Activated CD4-positive, alpha-beta T cell treated with anti-CD3 and anti-CD28 coated beads, Interleukin-2, amount 10 ng/mL, durations not matched to agents 24 days and 14 days (primary cell): ENCODE data around the gene ACOT7. TPM values are rescaled to one million over a fixed set of nuclear protein-coding genes. Genes with fewer than 3 reads are reported as not detected.

Source experiments
- DNase-seq: peaks from one replicate; pipeline ENCODE4 v3.0.0; 2022
- H3K27ac Mint-ChIP-seq: one replicate; pipeline ENCODE4 v1.8.0; 2022; ENCODE audit warnings: mild to moderate bottlenecking, mixed read lengths
- H3K27me3 Mint-ChIP-seq: one replicate; pipeline ENCODE4 v1.8.0; 2022; ENCODE audit warnings: mixed read lengths
- H3K36me3 Mint-ChIP-seq: one replicate; pipeline ENCODE4 v1.8.0; 2022; ENCODE audit warnings: low read depth, mild to moderate bottlenecking, mixed read lengths
- H3K4me1 Mint-ChIP-seq: one replicate; pipeline ENCODE4 v1.8.0; 2021; ENCODE audit warnings: mixed read lengths
- H3K4me3 Mint-ChIP-seq: one replicate; pipeline ENCODE4 v1.8.0; 2022; ENCODE audit warnings: mild to moderate bottlenecking, moderate library complexity, mixed read lengths
- H3K9me3 Mint-ChIP-seq: one replicate; pipeline ENCODE4 v1.8.0; 2021; ENCODE audit warnings: mixed read lengths
- intact Hi-C: fragments of 100-400 bp; cut with micrococcal nuclease; formaldehyde crosslinking; loops from one replicate; pipeline ENCODE4 v1.15.1; 2023
- total RNA-seq: library from RNA; stranded (reverse); gene quantifications from 2 replicates; pipeline ENCODE4 v1.2.3, GENCODE V29; 2022

Gene ACOT7
- total RNA-seq, 1 donor from 2014 or later = 133 TPM

- H3K36me3 Mint-ChIP-seq = peaks cover 2% of the 10 kb centered on the region
- no peaks in the 10 kb centered on the region for H3K27me3 Mint-ChIP-seq
- intact Hi-C loops = no loop called here
- no peaks in the 10 kb centered on the region for H3K9me3 Mint-ChIP-seq
- H3K27ac Mint-ChIP-seq = peak overlapping the region; percentile 94
- peak; percentile 73 for DNase-seq
- H3K4me1 Mint-ChIP-seq = peaks cover 32% of the 10 kb centered on the region
- H3K4me3 Mint-ChIP-seq = peak overlapping the region; percentile 80
Measured at GRCh38 chr1:6358144-6358624, 35.4 kb downstream of the ACOT7 start.

GRCh38 chr1:6357243-6357936 lies 36.2 kb downstream of the ACOT7 start:
- intact Hi-C loops = no loop called here
- Mint-ChIP-seq H3K4me1 (peaks cover 30% of the 10 kb centered on the region), H3K27ac (peak overlapping the region; percentile 94), H3K36me3 (no peaks in the 10 kb centered on the region), H3K9me3 (no peaks in the 10 kb centered on the region), H3K4me3 (no peak overlapping the region), H3K27me3 (no peaks in the 10 kb centered on the region)
- DNase-seq = no peak

GRCh38 chr1:6355621-6356020 lies 37.9 kb downstream of the ACOT7 start:
- H3K36me3 Mint-ChIP-seq = no peaks in the 10 kb centered on the region
- intact Hi-C loops = no loop called here
- no peak for DNase-seq
- no peaks in the 10 kb centered on the region for H3K9me3 Mint-ChIP-seq
- H3K27me3 Mint-ChIP-seq = no peaks in the 10 kb centered on the region
- H3K4me3 Mint-ChIP-seq = no peak overlapping the region
- no peak overlapping the region for H3K27ac Mint-ChIP-seq
- H3K4me1 Mint-ChIP-seq = peaks cover 29% of the 10 kb centered on the region

- no peak for DNase-seq
- Mint-ChIP-seq H3K27me3 (no peaks in the 10 kb centered on the region), H3K4me1 (peaks cover 24% of the 10 kb centered on the region), H3K36me3 (no peaks in the 10 kb centered on the region), H3K4me3 (no peak overlapping the region), H3K27ac (no peak overlapping the region), H3K9me3 (no peaks in the 10 kb centered on the region)
- intact Hi-C loops = no loop called here
Measured at GRCh38 chr1:6354659-6355317, 38.8 kb downstream of the ACOT7 start.

GRCh38 chr1:6353955-6354658 lies 39.5 kb downstream of the ACOT7 start:
- no peak overlapping the region for H3K27ac Mint-ChIP-seq
- peaks cover 23% of the 10 kb centered on the region for H3K4me1 Mint-ChIP-seq

GRCh38 chr1:6353619-6353954 lies 40.0 kb downstream of the ACOT7 start:
- H3K4me1 Mint-ChIP-seq = peaks cover 22% of the 10 kb centered on the region
- H3K36me3 Mint-ChIP-seq = peaks cover 2% of the 10 kb centered on the region
- H3K9me3 Mint-ChIP-seq = no peaks in the 10 kb centered on the region
- H3K4me3 Mint-ChIP-seq = no peak overlapping the region
- intact Hi-C loops = no loop called here
- no peaks in the 10 kb centered on the region for H3K27me3 Mint-ChIP-seq
- no peak for DNase-seq
- H3K27ac Mint-ChIP-seq = no peak overlapping the region

More at GRCh38 chr1:6353955-6354658, 39.5 kb downstream of the ACOT7 start:
- Mint-ChIP-seq H3K4me3 (no peak overlapping the region), H3K9me3 (no peaks in the 10 kb centered on the region), H3K36me3 (peaks cover 2% of the 10 kb centered on the region), H3K27me3 (no peaks in the 10 kb centered on the region)
- intact Hi-C loops = no loop called here
- DNase-seq = no peak

- Mint-ChIP-seq H3K36me3 (peaks cover 2% of the 10 kb centered on the region), H3K4me3 (no peak overlapping the region), H3K27me3 (no peaks in the 10 kb centered on the region), H3K9me3 (no peaks in the 10 kb centered on the region), H3K27ac (no peak overlapping the region), H3K4me1 (peaks cover 24% of the 10 kb centered on the region)
- DNase-seq = no peak
- intact Hi-C loops = no loop called here
Measured at GRCh38 chr1:6352138-6352563, 41.4 kb downstream of the ACOT7 start.

- Mint-ChIP-seq H3K27me3 (no peaks in the 10 kb centered on the region), H3K9me3 (no peaks in the 10 kb centered on the region), H3K4me3 (no peak overlapping the region), H3K36me3 (peaks cover 2% of the 10 kb centered on the region), H3K4me1 (peaks cover 24% of the 10 kb centered on the region), H3K27ac (no peak overlapping the region)
- no peak for DNase-seq
- intact Hi-C loops = no loop called here
Measured at GRCh38 chr1:6351480-6352137, 42.0 kb downstream of the ACOT7 start.

GRCh38 chr1:6350416-6351088 lies 43.0 kb downstream of the ACOT7 start:
- Mint-ChIP-seq H3K4me1 (peaks cover 24% of the 10 kb centered on the region), H3K27ac (no peak overlapping the region), H3K9me3 (no peaks in the 10 kb centered on the region), H3K4me3 (no peak overlapping the region), H3K27me3 (no peaks in the 10 kb centered on the region), H3K36me3 (peaks cover 3% of the 10 kb centered on the region)
- no peak for DNase-seq
- intact Hi-C loops = no loop called here

- Mint-ChIP-seq H3K27ac (peak overlapping the region; percentile 60), H3K36me3 (peaks cover 3% of the 10 kb centered on the region), H3K27me3 (no peaks in the 10 kb centered on the region), H3K4me3 (no peak overlapping the region), H3K9me3 (no peaks in the 10 kb centered on the region), H3K4me1 (peaks cover 24% of the 10 kb centered on the region)
- DNase-seq = no peak
- intact Hi-C loops = no loop called here
Measured at GRCh38 chr1:6349254-6349943, 44.2 kb downstream of the ACOT7 start.

GRCh38 chr1:6348511-6349191 lies 44.9 kb downstream of the ACOT7 start:
- H3K4me3 Mint-ChIP-seq = peak overlapping the region; percentile 77
- DNase-seq = peak; percentile 88
- H3K4me1 Mint-ChIP-seq = peaks cover 22% of the 10 kb centered on the region
- H3K36me3 Mint-ChIP-seq = peaks cover 3% of the 10 kb centered on the region
- H3K27ac Mint-ChIP-seq = peak overlapping the region; percentile 90
- no peaks in the 10 kb centered on the region for H3K27me3 Mint-ChIP-seq
- H3K9me3 Mint-ChIP-seq = no peaks in the 10 kb centered on the region
- intact Hi-C loops = loop anchor here (1.0 kb wide), 3 partner anchors 11 to 56 kb away; partner anchors contain the start of gene ACOT7

- H3K9me3 Mint-ChIP-seq = no peaks in the 10 kb centered on the region
- H3K36me3 Mint-ChIP-seq = peaks cover 3% of the 10 kb centered on the region
- peak overlapping the region; percentile 77 for H3K4me3 Mint-ChIP-seq
- H3K27ac Mint-ChIP-seq = peak overlapping the region; percentile 90
- no peaks in the 10 kb centered on the region for H3K27me3 Mint-ChIP-seq
- H3K4me1 Mint-ChIP-seq = peaks cover 24% of the 10 kb centered on the region
- DNase-seq = peak; percentile 91
- intact Hi-C loops = loop anchor here (1.0 kb wide), 3 partner anchors 11 to 56 kb away; partner anchors contain the start of gene ACOT7
Measured at GRCh38 chr1:6347641-6348487, 45.7 kb downstream of the ACOT7 start.
